ENCODE measurements around the gene POU2F2.

The POU2F2 gene

DNA sequence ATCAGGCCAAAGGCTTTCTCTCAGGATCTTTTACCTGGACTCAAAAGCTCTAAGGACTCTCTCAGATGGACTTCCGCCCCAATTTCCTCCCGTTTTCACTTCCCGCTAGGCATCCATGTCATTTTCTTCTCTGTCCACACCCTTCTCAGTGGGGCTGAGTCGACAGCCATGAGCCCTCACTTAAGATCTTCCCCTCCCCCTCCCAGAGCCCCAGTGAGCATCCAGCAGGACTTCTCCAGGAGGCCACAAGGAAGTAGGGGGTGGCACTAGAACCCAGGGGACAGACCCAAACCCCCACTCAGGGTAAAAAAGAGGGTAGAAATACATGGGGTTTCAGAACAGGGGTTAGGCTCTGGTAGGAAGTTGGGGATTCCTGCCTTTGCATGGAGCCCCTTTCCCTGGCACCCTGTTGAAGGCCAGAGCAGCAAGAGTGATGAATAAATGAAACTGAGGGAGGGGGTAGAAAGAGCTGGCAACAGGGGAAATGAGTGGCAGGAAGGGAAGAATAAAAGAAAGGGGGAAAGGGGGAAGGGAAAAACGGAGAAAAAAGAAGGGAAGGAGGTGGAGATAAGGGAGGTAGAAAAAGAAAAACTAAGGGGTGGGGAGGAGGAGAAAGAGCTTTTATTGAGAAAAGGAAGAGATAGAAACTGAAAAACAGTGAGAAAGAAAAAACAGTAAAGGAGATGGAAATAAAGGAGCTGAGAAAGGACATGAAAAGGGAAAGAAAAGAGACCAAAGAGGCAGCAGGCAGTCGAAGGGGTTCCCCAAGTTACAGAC, 42.9 kb upstream of the POU2F2 start:
- no peak overlapping the region for H3K4me3 ChIP-seq (ENCODE audit: low read depth, low read length)
- TF ChIP-seq, protein P1, sequence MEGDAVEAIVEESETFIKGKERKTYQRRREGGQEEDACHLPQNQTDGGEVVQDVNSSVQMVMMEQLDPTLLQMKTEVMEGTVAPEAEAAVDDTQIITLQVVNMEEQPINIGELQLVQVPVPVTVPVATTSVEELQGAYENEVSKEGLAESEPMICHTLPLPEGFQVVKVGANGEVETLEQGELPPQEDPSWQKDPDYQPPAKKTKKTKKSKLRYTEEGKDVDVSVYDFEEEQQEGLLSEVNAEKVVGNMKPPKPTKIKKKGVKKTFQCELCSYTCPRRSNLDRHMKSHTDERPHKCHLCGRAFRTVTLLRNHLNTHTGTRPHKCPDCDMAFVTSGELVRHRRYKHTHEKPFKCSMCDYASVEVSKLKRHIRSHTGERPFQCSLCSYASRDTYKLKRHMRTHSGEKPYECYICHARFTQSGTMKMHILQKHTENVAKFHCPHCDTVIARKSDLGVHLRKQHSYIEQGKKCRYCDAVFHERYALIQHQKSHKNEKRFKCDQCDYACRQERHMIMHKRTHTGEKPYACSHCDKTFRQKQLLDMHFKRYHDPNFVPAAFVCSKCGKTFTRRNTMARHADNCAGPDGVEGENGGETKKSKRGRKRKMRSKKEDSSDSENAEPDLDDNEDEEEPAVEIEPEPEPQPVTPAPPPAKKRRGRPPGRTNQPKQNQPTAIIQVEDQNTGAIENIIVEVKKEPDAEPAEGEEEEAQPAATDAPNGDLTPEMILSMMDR (IDR thresholded peaks at IDR 0.05; ENCODE audit: low read depth, low read length), result no peak
- DNase-seq (ENCODE audit: low read depth, low spot score), result no peak
- in situ Hi-C loops (cut with HindIII; ENCODE audit: low sequenced_read_pairs), result no loop called here

DNA sequence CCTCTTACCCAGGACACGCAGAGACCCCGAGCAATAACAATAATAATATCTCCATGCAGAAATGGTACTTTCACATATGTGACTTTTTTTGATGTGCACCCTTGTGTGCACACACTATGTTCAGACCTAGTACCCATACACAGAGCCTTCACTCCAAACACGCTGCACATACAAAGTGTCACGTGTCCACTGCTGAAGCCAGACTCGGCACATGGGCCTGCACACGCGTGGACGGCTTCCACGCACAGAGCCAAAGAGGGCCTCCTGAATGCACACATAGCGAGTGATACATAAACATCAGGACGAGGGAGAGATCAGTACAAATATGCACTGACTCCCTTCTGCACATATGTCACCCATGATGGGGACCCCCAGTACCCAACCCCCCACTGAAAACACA, 41.9 kb upstream of the POU2F2 start:
- in situ Hi-C loops (cut with HindIII; ENCODE audit: low sequenced_read_pairs), result no loop called here
- TF ChIP-seq, protein P1 (IDR thresholded peaks at IDR 0.05; ENCODE audit: low read depth, low read length), result no peak
- DNase-seq (ENCODE audit: low read depth, low spot score), result no peak
- no peak overlapping the region for H3K4me3 ChIP-seq (ENCODE audit: low read depth, low read length)

DNA sequence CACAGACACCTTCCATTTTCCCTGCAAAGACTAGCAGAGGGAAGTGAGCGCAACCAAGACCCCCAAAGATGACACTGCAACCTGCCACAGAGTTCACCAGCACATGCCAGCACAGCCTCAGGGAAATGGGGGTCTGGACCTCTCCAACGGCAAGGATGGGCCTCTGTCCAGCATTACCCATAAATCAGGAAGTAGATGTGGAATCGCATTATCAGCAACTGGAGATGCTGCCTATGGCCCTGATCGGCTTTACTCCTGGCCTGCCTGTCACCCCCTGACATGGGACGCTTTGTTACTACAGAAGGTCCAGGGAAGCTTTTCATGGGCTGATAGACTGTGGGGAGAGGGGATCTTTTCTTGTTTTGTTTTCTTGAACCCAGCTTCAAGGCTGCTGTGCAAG, 41.4 kb upstream of the POU2F2 start:
- no peak overlapping the region for H3K4me3 ChIP-seq (ENCODE audit: low read depth, low read length)
- no peak for DNase-seq (ENCODE audit: low read depth, low spot score)
- in situ Hi-C loops (cut with HindIII; ENCODE audit: low sequenced_read_pairs), result no loop called here
- TF ChIP-seq, protein P1 (IDR thresholded peaks at IDR 0.05; ENCODE audit: low read depth, low read length), result no peak

DNA sequence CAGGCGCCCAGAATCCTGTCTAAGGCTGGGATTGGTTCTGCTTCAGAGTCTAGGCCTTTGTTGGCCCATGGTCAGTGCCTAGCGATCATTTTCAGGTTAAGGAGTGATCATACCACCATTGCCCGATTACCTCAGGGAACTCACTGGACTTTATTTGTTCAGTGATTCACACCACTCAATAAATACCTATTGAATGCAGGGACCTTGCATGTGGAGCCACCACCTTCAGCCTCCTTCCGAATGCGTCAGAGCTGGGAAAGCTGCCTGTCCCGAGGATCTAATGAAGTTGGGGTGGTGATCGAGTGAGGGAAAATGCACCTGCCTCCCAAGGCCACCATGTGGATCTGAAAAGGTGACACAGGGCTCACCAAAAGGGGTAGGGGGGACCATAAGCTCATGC, 40.0 kb upstream of the POU2F2 start:
- no peak overlapping the region for H3K4me3 ChIP-seq (ENCODE audit: low read depth, low read length)
- no peak for DNase-seq (ENCODE audit: low read depth, low spot score)
- TF ChIP-seq, protein P1 (IDR thresholded peaks at IDR 0.05; ENCODE audit: low read depth, low read length), result no peak
- in situ Hi-C loops (cut with HindIII; ENCODE audit: low sequenced_read_pairs), result no loop called here

DNA sequence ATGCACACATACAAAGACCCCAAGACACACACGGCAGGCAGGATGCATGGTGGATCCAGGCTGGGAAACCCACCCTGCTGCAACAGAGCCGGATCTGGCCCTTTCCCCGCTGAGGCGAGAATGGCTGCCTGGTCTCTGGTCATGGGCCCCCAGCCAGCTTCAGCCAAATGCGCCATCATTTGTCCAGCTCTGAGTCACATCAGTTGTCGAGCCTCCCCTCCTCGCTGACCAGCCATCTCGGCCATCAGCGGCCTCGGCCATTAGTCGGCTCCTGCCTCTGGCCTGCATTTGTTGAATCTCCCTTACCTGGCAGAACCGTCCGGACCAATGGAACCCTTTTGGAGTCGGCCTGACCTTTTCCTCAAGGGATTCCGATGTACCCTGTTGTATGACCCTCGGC, 38.5 kb upstream of the POU2F2 start:
- DNase-seq (ENCODE audit: low read depth, low spot score), result no peak
- TF ChIP-seq, protein P1 (IDR thresholded peaks at IDR 0.05; ENCODE audit: low read depth, low read length), result no peak
- in situ Hi-C loops (cut with HindIII; ENCODE audit: low sequenced_read_pairs), result no loop called here
- no peak overlapping the region for H3K4me3 ChIP-seq (ENCODE audit: low read depth, low read length)

DNA sequence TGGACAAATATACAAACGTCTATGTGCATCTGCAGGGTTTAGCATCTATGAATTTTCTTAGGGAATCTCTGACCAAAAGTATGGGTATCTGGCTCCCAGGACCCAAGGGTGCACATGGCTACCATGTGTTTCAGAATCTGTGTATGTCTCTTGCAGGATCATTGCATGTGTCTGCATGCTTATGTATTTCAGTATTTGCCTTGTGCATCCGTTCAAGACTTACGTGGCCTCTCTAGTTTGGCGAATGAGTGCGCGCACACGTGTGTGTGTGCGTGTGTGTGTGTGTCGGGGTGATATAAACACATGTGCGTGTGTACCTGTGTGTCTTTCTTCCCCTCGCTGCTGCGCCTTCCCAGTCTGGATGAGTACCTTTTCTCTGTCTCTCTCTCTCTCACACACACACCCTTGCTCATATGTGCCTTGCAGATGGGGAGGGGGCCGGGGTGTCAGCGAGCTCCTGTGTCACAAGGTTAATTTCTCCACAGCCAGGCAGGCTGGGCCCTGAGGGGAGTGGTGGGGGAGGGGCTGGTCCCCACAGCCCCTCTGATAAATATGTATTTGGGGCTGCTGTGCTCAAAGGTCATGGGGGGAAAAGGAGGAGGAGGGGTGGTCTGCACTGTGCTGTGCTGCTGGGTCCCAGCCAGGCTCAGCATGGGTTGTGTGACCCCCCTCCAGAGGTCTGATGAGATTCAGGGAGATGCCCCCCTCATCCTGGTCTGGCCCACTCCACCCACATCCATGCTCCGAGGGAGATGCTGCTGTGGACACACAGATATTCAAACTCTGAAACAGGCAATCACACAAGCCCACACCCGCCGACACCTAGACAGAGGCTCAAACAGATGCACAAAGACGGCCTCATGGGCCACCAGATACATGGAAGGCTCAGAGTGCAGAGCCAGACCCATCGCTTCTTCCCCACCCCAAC, 37.5 kb upstream of the POU2F2 start:
- in situ Hi-C loops (cut with HindIII; ENCODE audit: low sequenced_read_pairs), result no loop called here
- TF ChIP-seq, protein P1 (IDR thresholded peaks at IDR 0.05; ENCODE audit: low read depth, low read length), result no peak
- no peak for DNase-seq (ENCODE audit: low read depth, low spot score)
- H3K4me3 ChIP-seq (ENCODE audit: low read depth, low read length), result no peak overlapping the region
